T-helper 2 cell (primary cell): ENCODE data around the gene ITPR1.
A peak's percentile ranks its signal among the peaks of the same experiment; 100 is the strongest.

Experiments used
- DNase-seq, 5 experiments: peaks; one replicate each; pipeline versions ENCODE4 v3.0.0 to v3.0.0-alpha.2; 2012 to 2022

Gene ITPR1

GRCh38 chr3:4688411-4688810 lies 195.3 kb downstream of the ITPR1 start:
- DNase-seq = peak in 1 of 5 experiments; percentile 65

GRCh38 chr3:4689021-4689420 lies 195.9 kb downstream of the ITPR1 start:
- DNase-seq = no peak

- no peak for DNase-seq
These were observed 197.1 kb downstream of the ITPR1 start for GRCh38 chr3:4690277-4690676.

GRCh38 chr3:4693620-4694019 lies 200.5 kb downstream of the ITPR1 start:
- DNase-seq = no peak

GRCh38 chr3:4695846-4696245 lies 202.7 kb downstream of the ITPR1 start:
- no peak for DNase-seq

- no peak for DNase-seq
These were observed 203.1 kb downstream of the ITPR1 start for GRCh38 chr3:4696266-4696665.

GRCh38 chr3:4698125-4698821 lies 205.1 kb downstream of the ITPR1 start:
- DNase-seq = peak in 1 of 5 experiments; percentile 74

GRCh38 chr3:4703054-4703480 lies 209.9 kb downstream of the ITPR1 start:
- no peak for DNase-seq

GRCh38 chr3:4704552-4704951 lies 211.4 kb downstream of the ITPR1 start:
- DNase-seq = no peak

- no peak for DNase-seq
These were observed 214.2 kb downstream of the ITPR1 start for GRCh38 chr3:4707324-4707723.

GRCh38 chr3:4708230-4708629 lies 215.1 kb downstream of the ITPR1 start:
- DNase-seq = no peak

GRCh38 chr3:4709341-4709740 lies 216.2 kb downstream of the ITPR1 start:
- no peak for DNase-seq

GRCh38 chr3:4710191-4710590 lies 217.0 kb downstream of the ITPR1 start:
- no peak for DNase-seq

GRCh38 chr3:4711680-4711992 lies 218.5 kb downstream of the ITPR1 start:
- DNase-seq = no peak

GRCh38 chr3:4712109-4712508 lies 219.0 kb downstream of the ITPR1 start:
- DNase-seq = no peak

- DNase-seq = no peak
These were observed 220.9 kb downstream of the ITPR1 start for GRCh38 chr3:4714045-4714444.

- DNase-seq = no peak
These were observed 223.1 kb downstream of the ITPR1 start for GRCh38 chr3:4716266-4716665.

GRCh38 chr3:4716706-4717362 lies 223.7 kb downstream of the ITPR1 start:
- DNase-seq = no peak

- no peak for DNase-seq
These were observed 224.2 kb downstream of the ITPR1 start for GRCh38 chr3:4717363-4717740.

GRCh38 chr3:4718179-4718736 lies 225.1 kb downstream of the ITPR1 start:
- no peak for DNase-seq

GRCh38 chr3:4719046-4719501 lies 225.9 kb downstream of the ITPR1 start:
- no peak for DNase-seq

GRCh38 chr3:4720316-4721075 lies 227.3 kb downstream of the ITPR1 start:
- DNase-seq = peak in 2 of 5 experiments; percentile 41 to 47

GRCh38 chr3:4721511-4721911 lies 228.4 kb downstream of the ITPR1 start:
- peak in 1 of 5 experiments; percentile 45 for DNase-seq
